Breast epithelium (tissue), 3 donors: Measurements from ENCODE around the gene MTUS2.

Experiments used
- CTCF ChIP-seq, 3 donors: fragments of 450-650 bp; IDR thresholded peaks; one replicate each; pipeline ENCODE4 v1.5.1; 2016 to 2017; ENCODE audit warnings: antibody characterized with exemption in 3 of 3, mild to moderate bottlenecking in 3 of 3, moderate library complexity in 3 of 3
- POLR2A ChIP-seq: fragments of 450-650 bp; IDR thresholded peaks from one replicate; pipeline ENCODE4 v1.6.1; 2016; ENCODE audit warnings: antibody characterized with exemption, mild to moderate bottlenecking, moderate library complexity
- POLR2AphosphoS5 ChIP-seq, 3 donors: sonication (generic); formaldehyde crosslinking; IDR thresholded peaks; one replicate each; pipeline ENCODE4 v1.6.1; 2017; ENCODE audit warnings: antibody characterized with exemption in 3 of 3

- TF ChIP-seq CTCF (IDR thresholded peaks at IDR 0.05) = no peak
- TF ChIP-seq POLR2A = no peak
- TF ChIP-seq POLR2AphosphoS5 (IDR thresholded peaks at IDR 0.05) = no peak
Observed at GRCh38 chr13:29156136-29156535, 336.0 kb downstream of the MTUS2 start.
